Amniotic epithelial cell (primary cell): ENCODE results near the gene MAGI2.

Source experiments
- DNase-seq: peaks from one replicate; pipeline ENCODE4 v3.0.0-alpha.2; 2010; ENCODE audit warnings: low read depth

Gene MAGI2

DNA sequence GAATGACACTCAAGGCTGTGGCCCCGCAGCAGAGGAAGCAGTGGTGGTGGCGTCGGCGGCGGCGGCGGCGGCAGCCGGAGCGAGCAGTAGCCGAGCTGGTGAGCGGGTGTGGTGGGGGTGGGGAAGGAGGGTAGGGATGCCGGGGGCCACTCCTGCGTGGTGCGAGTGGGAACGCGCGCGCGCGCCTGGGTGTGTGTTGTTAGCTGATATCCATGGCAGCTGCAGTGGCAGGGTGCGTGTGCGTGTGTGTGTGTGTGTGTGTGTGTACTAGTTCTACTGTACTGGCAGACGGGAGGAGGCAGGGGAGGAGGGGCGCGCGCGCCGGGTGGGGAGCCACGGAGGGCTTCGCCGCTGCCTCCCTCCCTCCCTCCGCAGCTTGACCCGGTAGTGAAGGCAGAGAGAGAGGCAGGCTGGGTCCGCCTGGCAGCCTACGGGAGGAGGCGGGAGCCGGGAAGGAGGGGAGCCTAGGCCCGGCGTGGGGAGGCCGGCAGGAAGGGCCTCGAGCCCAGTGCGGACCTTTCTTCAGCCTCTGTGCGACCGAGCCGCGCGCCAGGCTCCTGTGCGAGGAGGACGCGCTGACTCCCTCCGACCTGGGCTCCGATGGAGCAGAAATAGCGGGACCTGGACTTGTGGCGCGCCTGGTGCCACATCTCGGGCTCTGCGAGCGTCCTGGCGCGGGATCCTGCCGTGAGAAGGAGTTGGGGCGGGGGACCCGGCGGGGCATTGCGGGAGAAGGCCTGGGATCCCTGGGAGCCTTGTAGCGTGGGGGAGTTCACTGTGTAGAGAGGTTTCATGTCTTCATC lies at the start of gene MAGI2:
MAGI2 (minus strand) TSS at position 110 of the 803 bp plus-strand sequence. CDS start 347 bp downstream, outside the sequence.
- peak; percentile 91 for DNase-seq

GRCh38 chr7:79502151-79502550 lies 48.7 kb upstream of the MAGI2 start:
- no peak for DNase-seq

GRCh38 chr7:79500759-79501158 lies 47.3 kb upstream of the MAGI2 start:
- DNase-seq = no peak

DNA sequence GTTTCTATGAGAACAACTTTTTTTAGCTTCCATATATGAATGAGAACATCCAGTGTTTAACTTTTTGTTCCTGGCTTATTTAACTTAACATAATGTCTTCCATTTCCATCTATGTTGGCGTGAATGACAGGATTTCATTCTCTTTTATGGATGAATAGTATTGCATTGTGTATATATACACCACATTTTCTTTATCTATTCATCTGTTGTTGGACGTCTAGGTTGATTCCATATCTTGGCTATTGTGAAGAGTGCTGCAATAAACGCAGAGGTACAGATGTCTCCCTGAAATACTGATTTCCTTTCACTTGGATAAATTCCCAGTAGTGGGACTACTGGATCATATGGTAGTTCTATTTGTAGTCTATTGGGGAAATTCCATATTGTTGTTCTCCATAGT lies 44.3 kb upstream of the MAGI2 start:
- DNase-seq = no peak

DNA sequence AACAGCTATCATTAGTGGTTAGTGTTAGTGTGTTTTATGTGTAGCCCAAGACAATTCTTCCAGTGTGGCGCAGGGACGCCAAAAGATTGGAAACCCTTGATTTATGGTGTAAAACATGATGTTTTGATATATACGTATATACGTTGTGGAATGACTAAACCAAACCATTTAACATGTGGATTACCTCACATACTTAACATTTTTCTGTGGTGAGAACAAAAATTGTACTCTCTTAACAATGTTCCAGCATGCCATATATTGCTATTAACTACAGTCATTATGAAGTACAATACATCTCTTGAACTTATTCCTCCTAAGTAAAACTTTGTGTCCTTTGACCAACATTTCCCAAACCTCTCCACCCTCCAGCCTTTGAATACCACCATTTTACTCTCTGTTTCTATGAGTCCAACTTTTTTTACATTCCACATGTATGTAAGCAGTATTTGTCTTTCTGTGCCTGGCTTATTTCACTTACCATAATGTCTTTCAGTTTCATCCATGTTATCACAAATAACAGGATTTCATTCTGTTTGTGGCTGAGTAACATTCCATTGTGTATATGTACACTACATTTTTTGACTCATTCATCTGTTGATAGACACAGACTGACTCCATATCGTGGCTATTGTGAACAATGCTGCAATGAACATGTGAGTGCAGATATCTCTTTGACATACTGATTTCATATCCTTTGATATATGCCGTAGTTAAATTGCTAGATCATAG lies 42.2 kb upstream of the MAGI2 start:
- DNase-seq = peak; percentile 96

- DNase-seq = no peak
Measured at GRCh38 chr7:79494046-79494445, 40.6 kb upstream of the MAGI2 start.

GRCh38 chr7:79489371-79489770 lies 35.9 kb upstream of the MAGI2 start:
- DNase-seq = no peak

DNA sequence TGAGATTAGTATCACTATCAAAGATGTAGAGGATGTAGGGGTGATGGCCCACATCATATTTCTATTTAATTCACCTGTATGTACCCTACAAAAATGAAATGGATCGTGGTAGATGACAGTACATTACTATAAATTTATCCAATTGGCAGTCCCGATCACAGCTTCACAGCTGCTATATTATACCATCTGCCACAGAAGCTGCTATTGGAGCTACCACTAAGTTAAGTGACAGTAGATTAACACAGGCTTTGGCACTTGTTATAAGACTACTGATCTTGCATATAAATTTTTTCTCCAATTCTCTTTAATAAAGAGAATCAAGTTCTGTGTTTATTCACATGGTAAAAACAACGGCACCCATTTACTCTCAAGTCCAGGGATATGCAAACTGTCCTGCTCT lies 24.9 kb upstream of the MAGI2 start:
- no peak for DNase-seq

- DNase-seq = no peak
Measured at GRCh38 chr7:79475455-79475854, 22.0 kb upstream of the MAGI2 start.

DNA sequence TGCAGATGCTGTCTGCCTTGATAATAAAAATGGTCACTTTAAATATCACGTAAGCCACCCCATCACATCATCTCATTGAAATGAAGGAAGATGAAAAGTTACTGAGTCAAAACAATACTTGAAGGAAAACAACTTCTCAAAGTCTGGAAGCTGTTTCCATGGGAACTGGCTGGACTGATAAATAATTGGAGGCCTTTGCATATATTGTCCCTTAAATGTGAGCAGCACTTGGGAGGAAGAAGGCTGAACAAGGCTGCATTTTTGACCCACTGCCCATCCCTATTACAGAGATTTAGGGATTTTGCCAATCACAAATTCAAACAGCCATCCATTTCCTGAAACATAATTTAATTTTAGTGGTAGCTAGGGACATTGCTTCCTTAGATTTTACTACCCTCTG lies 18.2 kb upstream of the MAGI2 start:
- no peak for DNase-seq

- peak; percentile 32 for DNase-seq
Measured at GRCh38 chr7:79471283-79471682, 17.8 kb upstream of the MAGI2 start.

DNA sequence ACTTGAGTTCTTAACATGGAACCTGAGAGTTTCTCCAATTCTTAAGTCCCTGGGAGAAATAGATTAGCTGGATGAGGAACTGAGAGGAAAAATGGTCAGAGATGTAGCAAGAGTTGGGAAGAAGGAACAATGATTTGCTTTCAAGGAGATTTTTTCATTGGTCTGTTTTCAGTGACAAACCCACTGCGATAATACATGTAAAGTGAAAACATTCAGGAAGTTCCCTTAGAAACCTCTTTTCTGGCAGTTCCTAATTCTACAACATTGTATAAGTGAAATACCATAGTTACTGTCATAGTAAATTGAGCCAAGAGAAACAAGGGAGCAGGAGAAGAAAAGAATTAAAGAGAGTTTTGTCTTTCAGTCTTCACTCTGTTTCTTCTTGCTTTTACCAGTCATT lies 12.1 kb upstream of the MAGI2 start:
- DNase-seq = no peak

- DNase-seq = no peak
Measured at GRCh38 chr7:79464051-79464450, 10.6 kb upstream of the MAGI2 start.

- no peak for DNase-seq
Measured at GRCh38 chr7:79462390-79462789, 8.9 kb upstream of the MAGI2 start.

- peak; percentile 94 for DNase-seq
Measured at GRCh38 chr7:79461660-79462059, 8.2 kb upstream of the MAGI2 start.

GRCh38 chr7:79459381-79459780 lies 5.9 kb upstream of the MAGI2 start:
- peak; percentile 69 for DNase-seq

DNA sequence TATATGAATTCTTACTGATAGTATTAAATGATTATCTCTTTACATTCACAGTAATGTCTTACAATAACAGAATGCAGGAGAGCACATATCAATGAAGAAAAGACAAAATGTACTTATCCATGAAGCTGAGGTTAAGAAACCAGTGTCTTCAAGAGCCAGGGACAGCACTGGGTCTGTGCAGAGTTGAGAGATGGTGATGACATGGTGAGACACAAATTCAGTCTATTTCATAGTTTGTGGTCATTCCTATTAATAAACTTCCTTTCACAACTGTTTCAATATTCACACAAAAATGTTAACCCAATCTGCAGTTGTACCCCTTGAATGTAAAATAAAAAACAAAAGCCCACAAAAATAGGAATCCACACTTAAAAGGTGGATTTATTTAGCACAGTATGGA lies 5.3 kb upstream of the MAGI2 start:
- DNase-seq = peak; percentile 48

DNA sequence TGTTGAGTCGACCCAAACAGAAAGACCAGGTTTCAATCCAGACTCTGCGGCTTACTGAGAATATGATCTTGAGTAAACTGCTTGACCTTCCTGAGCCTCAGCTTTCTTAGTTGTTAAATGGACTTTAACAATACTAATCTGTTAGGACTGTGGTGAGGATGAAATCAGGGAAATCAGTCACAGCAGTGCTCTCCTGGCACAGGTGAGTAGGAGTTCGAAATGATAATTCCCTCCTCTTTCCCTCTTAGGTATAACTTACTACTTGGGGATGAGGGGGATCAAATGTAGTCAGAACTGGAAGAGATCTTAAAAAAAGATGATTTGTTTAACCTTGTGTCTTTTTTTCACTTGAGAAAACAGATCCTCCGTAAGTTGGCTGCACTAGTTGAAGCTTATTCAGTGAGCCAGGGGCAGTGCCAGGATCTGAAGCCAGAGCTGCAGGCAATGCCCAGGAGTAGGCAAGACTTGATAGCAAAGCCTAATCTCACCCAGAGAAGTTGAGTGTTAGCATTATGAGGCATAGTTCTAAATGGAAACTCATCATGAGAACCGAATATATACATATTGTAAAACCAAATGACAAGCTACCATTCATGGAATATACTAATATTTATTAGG lies 1.8 kb upstream of the MAGI2 start:
- no peak for DNase-seq

GRCh38 chr7:79454361-79454960 lies 994 bp upstream of the MAGI2 start:
- DNase-seq = peak; percentile 60

GRCh38 chr7:79453266-79453557 lies 255 bp downstream of the MAGI2 start:
- DNase-seq = no peak

DNA sequence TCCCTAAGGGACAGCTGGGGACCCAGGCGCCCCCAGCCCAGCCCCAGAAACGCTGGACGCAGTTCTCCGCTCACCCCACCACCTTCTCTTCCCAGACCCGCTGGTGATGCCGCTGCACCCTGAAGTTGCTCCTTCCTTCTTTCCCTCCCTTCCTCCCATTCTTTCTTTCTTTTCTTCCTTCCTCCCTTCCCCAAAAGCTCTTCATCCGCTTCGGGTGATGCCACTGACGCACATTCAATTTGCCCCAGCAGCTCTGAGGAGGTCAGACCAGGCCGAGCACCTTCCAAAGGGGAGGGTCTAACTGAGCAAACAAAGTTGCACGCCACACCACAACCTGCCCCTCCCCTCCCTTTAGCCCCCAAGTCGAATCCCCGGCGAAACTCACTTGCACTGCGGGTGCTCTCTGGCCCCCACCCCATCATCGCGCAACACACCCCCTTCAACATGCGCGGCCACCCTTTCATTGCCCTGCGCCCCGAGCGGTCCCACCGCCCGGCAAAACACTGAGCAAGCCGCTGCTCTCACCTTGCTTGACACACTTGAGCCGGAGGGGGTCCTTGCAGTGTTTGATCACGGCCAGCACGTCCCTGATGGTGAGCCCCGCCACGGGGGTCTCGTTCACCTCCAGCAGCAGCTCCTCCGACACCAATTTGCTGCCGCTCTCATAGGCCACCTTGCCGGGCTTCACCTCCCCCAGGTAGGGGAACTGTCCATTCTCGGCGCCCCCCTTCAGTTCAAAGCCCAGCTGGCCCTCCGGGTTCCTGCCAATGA lies 787 bp downstream of the MAGI2 start:
- DNase-seq = peak; percentile 59

GRCh38 chr7:79452032-79452494 lies 1.4 kb downstream of the MAGI2 start:
- peak; percentile 93 for DNase-seq
